Stimulated activated naive CD8-positive, alpha-beta T cell treated with anti-CD3 and anti-CD28 coated beads, Interleukin-15, Interleukin-2, amounts not matched to agents 100 U/mL and 50 U/mL, for 24 hours (primary cell): ENCODE data around the gene SNX25.

Source experiments
- ATAC-seq: fragments of 150-1000 bp; cut with Tn5 transposase; one replicate; pipeline ENCODE4 v1.10.0; 2021
- DNase-seq: peaks from one replicate; pipeline ENCODE4 v3.0.0; 2021

The SNX25 gene

DNA sequence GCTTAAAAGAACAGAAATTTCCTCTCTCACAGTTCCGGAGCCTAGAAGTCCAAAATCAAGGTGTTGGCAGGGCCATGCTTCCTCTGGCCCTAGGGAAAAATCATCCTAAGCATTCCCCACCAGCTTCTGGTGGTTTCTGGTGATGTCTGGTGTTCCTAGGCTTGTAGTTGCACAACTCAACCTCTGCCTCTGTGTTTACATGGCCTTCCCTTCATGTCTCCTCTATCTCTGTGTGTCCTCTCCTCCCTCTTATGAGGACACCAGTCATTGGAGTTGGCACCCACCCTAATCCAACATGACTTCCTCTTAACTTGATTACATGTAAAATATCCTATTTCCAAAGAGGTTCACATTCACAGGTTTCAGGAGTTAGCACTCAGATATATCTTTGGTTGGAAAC, 170.9 kb downstream of the SNX25 start:
- DNase-seq, result no peak

GRCh38 chr4:185381288-185382196, 172.1 kb downstream of the SNX25 start:
- DNase-seq (no peak), ATAC-seq (no peak)

More for the DNA sequence above, 170.9 kb downstream of the SNX25 start:
- ATAC-seq, result no peak

GRCh38 chr4:185382754-185383153, 173.4 kb downstream of the SNX25 start:
- no peak for DNase-seq
- ATAC-seq, result no peak

DNA sequence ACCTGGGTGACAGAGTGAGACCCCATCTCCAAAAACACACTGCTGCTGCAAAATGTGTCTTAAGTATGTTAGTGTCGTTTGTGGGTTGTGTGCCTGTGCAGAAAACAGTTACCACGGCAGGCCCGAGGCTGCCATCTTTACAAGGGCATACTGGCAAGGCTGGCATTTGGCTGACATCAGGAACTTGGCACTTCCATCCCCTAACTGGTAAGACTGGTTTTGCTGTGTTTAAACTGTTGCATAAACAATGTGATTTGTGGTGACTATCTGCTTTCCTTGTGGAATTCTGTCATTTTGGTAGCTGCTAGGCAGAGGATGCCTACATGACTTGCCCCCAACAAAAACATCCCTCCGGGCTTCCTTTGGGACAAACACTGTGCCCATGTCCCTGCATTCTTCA, 174.1 kb downstream of the SNX25 start:
- no peak for DNase-seq
- no peak for ATAC-seq

DNA sequence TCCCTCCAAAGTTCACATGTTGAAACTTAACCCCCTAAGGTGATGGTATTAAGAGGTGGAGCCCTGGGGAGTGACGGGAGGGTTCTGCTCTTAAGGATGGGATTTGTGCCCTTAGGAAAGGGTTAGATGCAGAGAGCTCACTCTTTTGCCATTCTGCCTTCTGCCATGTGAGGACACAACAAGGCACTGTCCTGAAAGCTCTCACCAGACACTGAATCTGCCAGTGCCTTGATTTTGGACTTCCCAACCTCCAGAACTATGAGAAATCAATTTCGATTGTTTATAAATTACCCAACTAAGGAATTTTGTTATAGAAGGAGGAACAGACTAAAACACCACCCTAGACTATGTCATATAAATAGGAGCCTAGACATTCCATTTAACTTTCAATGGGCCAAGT, 174.7 kb downstream of the SNX25 start:
- no peak for DNase-seq
- ATAC-seq, result no peak

DNA sequence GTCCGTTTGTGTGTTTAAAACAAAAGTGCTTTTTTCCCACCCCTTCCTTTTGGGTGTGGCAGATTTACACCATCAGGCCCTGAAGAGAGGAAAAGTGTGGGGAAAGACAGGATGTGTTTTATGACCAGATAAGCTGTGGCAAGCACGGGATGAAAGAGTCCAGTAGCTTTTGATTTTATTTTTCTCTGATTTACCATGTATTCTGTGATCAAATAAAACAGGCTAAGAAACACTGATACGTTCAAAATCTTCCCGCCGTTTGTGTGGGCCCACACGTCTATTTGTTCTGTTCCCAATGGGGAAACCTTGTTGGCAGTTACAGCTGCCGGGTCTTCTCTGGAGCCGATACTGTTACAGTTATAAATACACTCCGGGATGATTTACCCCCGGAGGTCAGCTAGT, 175.5 kb downstream of the SNX25 start:
- DNase-seq (no peak), ATAC-seq (no peak)

GRCh38 chr4:185387957-185388356, 178.6 kb downstream of the SNX25 start:
- ATAC-seq (no peak), DNase-seq (no peak)

DNA sequence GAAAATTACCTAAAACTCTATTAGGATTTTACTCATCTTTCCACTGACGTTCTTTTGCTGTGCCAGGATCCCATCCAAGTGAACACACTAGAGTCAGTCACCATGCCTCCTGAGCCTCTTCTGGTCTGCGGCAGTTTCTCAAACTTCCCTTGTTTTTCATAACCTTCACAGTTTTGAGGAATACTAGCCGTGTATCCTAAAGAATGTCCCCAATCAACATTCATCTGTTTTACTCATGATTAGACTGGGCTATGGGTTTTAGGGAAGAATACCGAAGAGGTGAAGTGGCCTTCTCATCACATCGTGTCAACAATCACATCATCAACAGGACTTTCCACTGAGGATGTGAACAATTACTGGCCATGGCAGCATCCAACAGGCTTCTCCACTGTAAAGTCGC, 181.5 kb downstream of the SNX25 start:
- ATAC-seq (no peak), DNase-seq (no peak)

DNA sequence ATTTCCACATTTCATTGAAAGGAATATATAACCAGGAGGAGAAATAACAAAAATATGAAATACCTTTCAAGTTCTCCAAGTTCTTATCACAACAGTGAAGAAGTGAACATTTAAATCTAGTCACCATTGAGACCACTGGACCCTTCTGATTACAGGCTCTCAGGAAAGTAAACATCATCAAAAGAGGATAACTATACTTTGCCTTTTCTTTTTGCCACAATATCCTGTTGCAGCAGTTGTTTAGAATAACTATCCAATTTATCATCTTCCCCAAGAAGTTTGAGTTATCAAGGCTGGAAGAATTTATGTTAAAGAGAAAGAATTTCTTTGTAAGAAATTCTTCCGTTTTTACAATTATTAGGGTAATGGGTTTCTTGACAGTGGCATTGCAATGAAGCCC, 182.8 kb downstream of the SNX25 start:
- DNase-seq (no peak), ATAC-seq (no peak)

- no peak for DNase-seq
- peak; percentile 30 for ATAC-seq
Measured at GRCh38 chr4:185394568-185395237, 185.3 kb downstream of the SNX25 start.

DNA sequence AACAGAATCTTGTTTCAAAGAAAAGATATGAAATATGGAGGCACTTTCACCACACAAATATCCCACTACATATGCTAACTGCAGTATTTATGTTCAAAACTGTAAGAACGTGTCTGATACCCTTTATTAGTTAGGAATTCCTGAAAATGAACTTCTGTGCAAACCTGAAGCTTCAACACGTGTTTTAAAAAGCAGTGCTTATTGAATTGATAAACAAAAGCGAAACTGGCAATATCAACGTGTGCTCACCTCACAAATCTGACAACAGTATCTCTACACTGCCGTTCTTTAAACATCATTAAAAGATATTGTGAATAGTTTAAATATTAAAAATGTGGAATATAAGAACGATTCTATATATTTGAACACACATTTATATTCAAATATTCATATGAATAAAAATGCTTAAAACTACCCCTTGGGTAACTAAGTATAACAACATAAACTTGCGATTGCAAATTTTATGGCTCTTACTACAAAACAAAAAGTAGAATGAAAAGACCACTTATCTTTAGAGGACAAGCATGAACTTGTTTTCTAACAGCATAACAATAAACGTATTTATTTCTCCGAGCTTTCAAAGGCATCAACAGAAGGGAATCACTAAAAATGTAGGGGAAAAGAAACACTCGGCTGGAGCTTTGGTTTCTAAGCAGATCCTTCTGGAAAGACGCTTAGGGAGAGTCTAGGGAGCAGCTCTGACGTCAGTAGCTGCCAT, 186.0 kb downstream of the SNX25 start, which contains the start of gene LRP2BP:
TSS of gene LRP2BP (minus strand) at position 687 of the 718 bp plus-strand sequence. CDS start 17,738 bp downstream, outside the sequence.
- no peak for ATAC-seq

GRCh38 chr4:185395956-185396723, 186.7 kb downstream of the SNX25 start:
- DNase-seq (peak; percentile 97), ATAC-seq (peak; percentile 93)

More for the DNA sequence above, 186.0 kb downstream of the SNX25 start, which contains the start of gene LRP2BP:
- DNase-seq, result no peak

DNA sequence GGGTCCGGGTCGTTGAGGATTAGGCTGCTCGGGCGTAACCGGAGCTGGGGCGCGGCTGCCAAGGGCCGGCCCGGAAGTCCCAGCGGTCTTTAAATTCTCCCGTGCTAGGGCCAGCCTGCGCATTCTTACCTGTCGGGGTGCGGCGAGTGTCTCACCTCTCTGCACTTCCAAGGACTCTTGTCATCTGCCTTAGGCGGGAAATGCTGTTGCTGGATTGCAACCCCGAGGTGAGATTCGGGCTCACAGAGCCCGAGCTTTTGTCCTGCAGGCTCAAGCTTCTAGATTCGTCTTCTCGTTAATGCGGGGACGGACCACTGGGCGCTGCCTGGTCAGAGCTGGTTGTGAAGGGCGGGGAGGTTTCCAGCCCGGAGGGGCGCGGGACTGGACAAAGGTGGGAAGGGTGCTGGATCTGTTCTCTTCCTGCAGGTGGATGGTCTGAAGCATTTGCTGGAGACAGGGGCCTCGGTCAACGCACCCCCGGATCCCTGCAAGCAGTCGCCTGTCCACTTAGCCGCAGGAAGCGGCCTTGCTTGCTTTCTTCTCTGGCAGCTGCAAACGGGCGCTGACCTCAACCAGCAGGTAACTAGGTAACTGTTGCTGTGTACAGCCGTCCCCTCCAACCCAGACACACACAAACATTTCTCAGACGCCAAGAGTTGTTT, 187.5 kb downstream of the SNX25 start, which contains the start of gene ANKRD37:
TSS of gene ANKRD37 (plus strand) at position 118 of the 662 bp plus-strand sequence. CDS start at position 201, 83 bp downstream.
- DNase-seq, result no peak
- ATAC-seq, result no peak

GRCh38 chr4:185398618-185399017, 189.2 kb downstream of the SNX25 start:
- ATAC-seq (no peak), DNase-seq (no peak)

DNA sequence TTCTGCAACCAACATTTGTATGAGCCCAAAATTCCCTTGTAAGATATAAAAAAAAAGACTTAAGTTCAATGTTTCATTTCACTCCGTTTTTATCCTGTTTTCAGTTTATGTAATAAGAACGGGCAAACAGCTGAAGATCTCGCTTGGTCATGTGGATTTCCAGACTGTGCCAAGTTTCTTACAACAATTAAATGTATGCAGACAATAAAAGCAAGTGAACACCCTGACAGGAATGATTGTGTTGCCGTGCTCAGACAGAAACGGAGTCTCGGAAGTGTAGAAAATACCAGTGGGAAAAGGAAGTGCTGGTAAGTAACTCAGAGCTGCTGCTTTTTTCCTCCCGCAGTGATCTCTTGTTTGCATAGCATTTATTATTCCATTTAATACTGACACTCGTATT, 190.1 kb downstream of the SNX25 start:
- DNase-seq, result no peak
- no peak for ATAC-seq

DNA sequence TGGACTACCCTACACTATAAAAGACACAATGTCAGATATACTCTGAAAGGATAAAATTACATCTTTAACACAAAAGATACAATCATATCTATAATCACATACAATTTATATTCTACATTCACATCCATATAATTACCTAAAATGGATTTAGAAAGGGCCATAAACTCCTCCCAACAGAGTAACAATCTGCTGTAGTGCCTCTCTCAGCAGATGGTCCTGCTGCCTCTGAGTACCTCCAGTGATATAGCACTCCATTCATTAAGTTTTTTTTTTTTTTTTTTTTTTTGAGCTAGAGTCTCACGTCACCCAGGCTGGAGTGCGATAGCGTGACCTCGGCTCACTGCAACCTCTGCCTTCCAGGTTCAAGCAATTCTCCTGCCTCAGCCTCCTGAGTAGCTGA, 194.6 kb downstream of the SNX25 start:
- ATAC-seq, result no peak
- no peak for DNase-seq

DNA sequence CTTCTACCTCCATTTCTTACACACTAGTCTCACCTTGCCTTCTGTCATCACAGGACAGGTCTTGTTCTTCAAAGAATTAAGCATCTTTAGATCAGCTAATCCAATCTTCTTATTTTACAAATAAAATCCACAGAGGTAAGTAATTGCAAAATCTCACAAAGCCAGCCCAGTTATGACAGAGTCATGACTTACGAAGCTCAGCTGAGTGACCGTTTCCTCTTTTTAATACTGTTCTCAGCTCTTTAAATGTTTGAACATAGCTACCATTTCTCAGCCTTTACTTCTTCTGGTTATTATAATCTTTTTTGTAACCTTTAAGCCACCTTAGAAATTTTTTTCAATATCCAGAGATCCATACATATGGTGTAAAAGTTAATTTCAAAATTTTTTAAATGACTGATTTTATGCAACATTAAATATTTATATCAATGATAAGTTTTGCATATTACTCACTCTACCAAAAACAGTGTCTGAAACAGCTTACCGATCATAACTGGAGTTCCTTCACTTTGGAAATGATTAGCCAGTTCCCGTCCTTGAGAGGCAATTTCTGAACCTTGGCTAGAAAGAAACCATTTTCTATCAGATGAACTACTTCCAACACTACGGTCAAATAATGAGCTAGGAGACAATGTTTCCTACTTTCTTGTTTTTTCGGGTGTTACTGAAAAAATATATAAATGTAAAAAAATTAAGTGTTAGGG, 196.1 kb downstream of the SNX25 start:
- DNase-seq, result no peak
- no peak for ATAC-seq

- DNase-seq (no peak), ATAC-seq (no peak)
Measured at GRCh38 chr4:185408432-185408831, 199.0 kb downstream of the SNX25 start.

DNA sequence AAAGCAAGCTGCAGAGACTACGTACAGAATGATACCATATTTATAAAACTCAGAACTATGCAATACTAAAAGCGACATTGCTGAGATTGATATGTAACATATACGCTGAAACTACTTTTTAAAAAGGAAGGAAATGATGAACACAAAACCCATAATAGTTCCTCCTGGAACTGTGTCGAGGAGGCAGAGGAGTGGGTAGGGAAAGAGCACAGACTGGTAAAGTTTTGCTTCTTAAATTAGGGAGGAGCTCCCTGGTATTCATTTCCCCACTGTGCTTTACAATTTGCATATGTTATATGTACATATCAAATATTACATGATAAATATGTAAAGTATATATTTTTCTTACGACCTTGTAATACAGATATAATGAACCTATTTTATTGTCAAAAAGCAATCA, 202.5 kb downstream of the SNX25 start:
- ATAC-seq (no peak), DNase-seq (no peak)

DNA sequence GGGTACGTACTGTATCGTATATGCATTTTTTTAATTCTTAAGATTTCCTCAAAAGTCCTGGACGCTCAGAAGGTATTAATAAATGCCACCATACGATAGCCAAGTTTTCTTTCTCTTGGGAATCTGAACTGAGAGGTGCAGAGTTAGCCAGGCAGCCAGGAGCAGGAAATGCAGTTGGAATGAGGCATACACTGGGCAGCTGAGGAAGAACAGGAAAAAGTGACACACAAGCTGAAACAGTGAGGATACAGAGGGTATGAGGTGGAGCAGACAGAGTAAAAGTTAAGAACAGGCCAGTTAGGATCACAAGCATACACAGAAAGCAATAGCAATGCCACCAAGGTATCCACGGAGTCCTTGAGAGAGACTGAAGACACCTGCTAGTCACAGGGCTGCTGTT, 203.0 kb downstream of the SNX25 start:
- no peak for ATAC-seq

More for the DNA sequence above, 203.0 kb downstream of the SNX25 start:
- DNase-seq, result no peak
